Right lobe of liver (tissue), 4 donors: ENCODE data around the gene BSND.

Source experiments
- POLR2A ChIP-seq: fragments of 450-650 bp; IDR thresholded peaks from one replicate; pipeline ENCODE4 v1.6.1; 2017; ENCODE audit warnings: antibody characterized with exemption, mild to moderate bottlenecking
- TF ChIP-seq, protein P1 (sequence below), 4 donors: fragments of 200-600 bp in 3 of 4; fragments of 450-650 bp in 1 of 4; IDR thresholded peaks; one replicate each; pipeline versions ENCODE4 v1.5.1 to v1.8.0; 2016 to 2022; ENCODE audit warnings: antibody characterized with exemption in 4 of 4, mild to moderate bottlenecking in 2 of 4
- donor health status: DM: no; HTN: no; CAD: no.
- donor health status: DM: no; HTN: no; CAD: no.
- donor health status: DM: no; HTN: yes; CAD: no.

GRCh38 chr1:54972436-54972835, 26.3 kb upstream of the BSND start:
- TF ChIP-seq, protein P1, sequence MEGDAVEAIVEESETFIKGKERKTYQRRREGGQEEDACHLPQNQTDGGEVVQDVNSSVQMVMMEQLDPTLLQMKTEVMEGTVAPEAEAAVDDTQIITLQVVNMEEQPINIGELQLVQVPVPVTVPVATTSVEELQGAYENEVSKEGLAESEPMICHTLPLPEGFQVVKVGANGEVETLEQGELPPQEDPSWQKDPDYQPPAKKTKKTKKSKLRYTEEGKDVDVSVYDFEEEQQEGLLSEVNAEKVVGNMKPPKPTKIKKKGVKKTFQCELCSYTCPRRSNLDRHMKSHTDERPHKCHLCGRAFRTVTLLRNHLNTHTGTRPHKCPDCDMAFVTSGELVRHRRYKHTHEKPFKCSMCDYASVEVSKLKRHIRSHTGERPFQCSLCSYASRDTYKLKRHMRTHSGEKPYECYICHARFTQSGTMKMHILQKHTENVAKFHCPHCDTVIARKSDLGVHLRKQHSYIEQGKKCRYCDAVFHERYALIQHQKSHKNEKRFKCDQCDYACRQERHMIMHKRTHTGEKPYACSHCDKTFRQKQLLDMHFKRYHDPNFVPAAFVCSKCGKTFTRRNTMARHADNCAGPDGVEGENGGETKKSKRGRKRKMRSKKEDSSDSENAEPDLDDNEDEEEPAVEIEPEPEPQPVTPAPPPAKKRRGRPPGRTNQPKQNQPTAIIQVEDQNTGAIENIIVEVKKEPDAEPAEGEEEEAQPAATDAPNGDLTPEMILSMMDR (IDR thresholded peaks at IDR 0.05): no peak
- TF ChIP-seq POLR2A: no peak
